Measurements from ENCODE around the gene TXNL4A.
"Not testable (repeated sequence)": the region's sequence is repeated elsewhere in the genome, so short reads cannot be mapped to it uniquely, and the experiment has no call there.

Gene TXNL4A

GRCh38 chr18:79960921-79961526 lies 27.3 kb downstream of the TXNL4A start:
- Histone ChIP-seq H3K27me3 (no peaks in the 10 kb centered on the region), H3K4me2 (no peak overlapping the region), H3K36me3 (no peaks in the 10 kb centered on the region), H3K4me3 (no peak overlapping the region), H3K9ac (no peak overlapping the region), H3K27ac (no peak overlapping the region), H3K9me3 (no peaks in the 10 kb centered on the region), H4K20me1 (peaks cover 28% of the 10 kb centered on the region), H3K4me1 (peaks cover 40% of the 10 kb centered on the region)
- TF ChIP-seq Cebpa-rat (IDR thresholded peaks at IDR 0.05), result no peak

DNA sequence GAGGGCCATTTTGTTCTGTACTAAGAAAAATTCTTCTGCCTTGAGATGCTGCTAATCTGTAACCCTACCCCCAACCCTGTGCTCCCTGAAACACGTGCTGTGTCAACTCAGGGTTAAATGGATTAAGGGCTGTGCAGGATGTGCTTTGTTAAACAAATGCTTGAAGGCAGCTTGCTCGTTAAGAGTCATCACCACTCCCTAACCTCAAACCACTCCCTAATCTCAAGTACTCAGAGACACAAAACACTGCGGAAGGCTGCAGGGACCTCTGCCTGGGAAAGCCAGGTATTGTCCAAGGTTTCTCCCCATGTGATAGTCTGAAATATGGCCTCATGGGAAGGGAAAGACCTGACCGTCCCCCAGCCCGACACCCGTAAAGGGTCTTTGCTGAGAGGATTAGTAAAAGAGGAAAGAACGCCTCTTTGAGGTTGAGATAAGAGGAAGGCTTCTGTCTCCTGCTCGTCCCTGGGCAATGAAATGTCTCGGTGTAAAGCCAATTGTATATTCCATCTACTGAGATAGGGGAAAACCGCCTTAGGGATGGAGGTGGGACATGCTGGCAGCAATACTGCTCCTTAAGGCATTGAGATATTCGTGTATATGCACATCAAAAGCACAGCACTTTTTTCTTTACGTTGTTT lies 28.1 kb downstream of the TXNL4A start:
- H3K36me3 ChIP-seq, H3K9me3 ChIP-seq, H3K4me2 ChIP-seq, H3K27me3 ChIP-seq, H3K9ac ChIP-seq, H3K4me3 ChIP-seq, H3K27ac ChIP-seq: not testable (repeated sequence)
- peaks cover 36% of the 10 kb centered on the region for H3K4me1 ChIP-seq
- H4K20me1 ChIP-seq, result peaks cover 23% of the 10 kb centered on the region

GRCh38 chr18:79958981-79959380 lies 29.4 kb downstream of the TXNL4A start:
- TF ChIP-seq Cebpa-rat (IDR thresholded peaks at IDR 0.05), result no peak
- no peaks in the 10 kb centered on the region for H3K27me3 ChIP-seq
- no peak overlapping the region for H3K4me2 ChIP-seq
- H3K9me3 ChIP-seq, result no peaks in the 10 kb centered on the region
- peaks cover 13% of the 10 kb centered on the region for H4K20me1 ChIP-seq
- no peaks in the 10 kb centered on the region for H3K36me3 ChIP-seq
- no peak overlapping the region for H3K4me3 ChIP-seq
- peaks cover 23% of the 10 kb centered on the region for H3K4me1 ChIP-seq
- H3K27ac ChIP-seq, result no peak overlapping the region
- H3K9ac ChIP-seq, result no peak overlapping the region

DNA sequence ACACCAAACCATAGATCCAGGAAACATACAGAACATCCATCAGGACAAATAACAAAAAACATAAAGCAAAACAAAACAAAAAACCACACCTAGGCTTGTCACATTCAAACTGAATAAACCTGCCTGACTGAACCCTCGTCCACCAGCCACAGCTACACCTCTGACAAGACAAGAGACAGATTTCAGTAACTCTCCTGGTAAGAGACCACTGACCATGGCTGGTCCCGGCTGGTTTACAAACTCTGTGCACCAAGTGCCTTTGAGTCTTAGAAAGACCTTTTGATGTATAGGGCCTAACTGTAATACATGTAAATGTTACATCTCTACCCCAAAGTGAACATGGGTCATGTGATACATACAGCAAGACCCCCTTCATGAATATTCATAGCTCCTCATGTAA lies 32.1 kb downstream of the TXNL4A start:
- H3K27ac ChIP-seq, result no peak overlapping the region
- H3K27me3 ChIP-seq, result no peaks in the 10 kb centered on the region
- H3K36me3 ChIP-seq, result no peaks in the 10 kb centered on the region
- TF ChIP-seq Cebpa-rat (IDR thresholded peaks at IDR 0.05), result no peak
- no peaks in the 10 kb centered on the region for H3K9me3 ChIP-seq
- H3K4me3 ChIP-seq, result no peak overlapping the region
- no peaks in the 10 kb centered on the region for H4K20me1 ChIP-seq
- 0 out of 2 replicates have a peak, but pooled peaks cover 3% of the 10 kb centered on the region for H3K4me1 ChIP-seq
- H3K4me2 ChIP-seq, result no peak overlapping the region
- no peak overlapping the region for H3K9ac ChIP-seq

DNA sequence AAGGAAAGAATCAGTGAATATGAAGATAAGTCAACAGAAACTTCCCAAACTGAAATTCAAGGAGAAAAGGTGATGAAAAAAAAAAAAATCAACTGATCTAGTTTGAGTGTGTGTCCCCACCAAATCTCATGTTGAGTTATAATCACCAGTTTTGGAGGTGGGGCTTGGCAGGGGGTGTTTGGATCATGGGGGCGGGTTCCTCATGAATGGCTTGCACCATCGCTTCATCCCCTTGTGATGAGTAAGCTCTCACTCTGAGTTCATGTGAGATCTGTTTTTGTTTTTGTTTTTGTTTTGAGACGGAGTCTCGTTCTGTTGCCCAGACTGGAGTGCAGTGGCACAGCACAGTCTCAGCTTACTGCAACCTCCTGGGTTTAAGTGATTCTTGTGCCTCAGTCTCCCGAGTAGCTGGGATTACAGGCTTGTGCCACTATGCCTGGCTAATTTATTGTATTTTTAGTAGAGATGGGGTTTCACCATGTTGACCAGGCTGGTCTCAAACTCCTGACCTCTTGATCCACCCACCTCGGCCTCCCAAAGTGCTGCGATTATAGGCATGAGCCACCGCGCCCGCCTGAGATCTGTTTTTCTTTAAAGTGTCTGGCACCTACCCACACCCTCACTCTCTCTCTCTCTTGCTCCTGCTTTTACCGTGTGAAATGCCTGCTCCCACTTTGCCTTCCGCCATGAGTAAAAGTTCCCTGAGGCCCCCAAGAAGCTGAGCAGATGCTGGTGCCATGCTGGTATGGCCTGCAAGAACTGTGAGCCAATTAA lies 32.9 kb downstream of the TXNL4A start:
- Histone ChIP-seq H3K9me3 (no peaks in the 10 kb centered on the region), H3K9ac (no peak overlapping the region), H3K4me2 (no peak overlapping the region), H3K4me3 (no peak overlapping the region), H3K4me1 (peaks cover 4% of the 10 kb centered on the region; the same call in 1 of the 2 replicates), H3K27me3 (no peaks in the 10 kb centered on the region), H3K36me3 (no peaks in the 10 kb centered on the region), H3K27ac (no peak overlapping the region), H4K20me1 (peaks cover 6% of the 10 kb centered on the region)
- TF ChIP-seq Cebpa-rat (IDR thresholded peaks at IDR 0.05), result no peak

- Histone ChIP-seq H3K4me2 (no peak overlapping the region), H3K9ac (no peak overlapping the region), H3K27me3 (no peaks in the 10 kb centered on the region), H4K20me1 (peaks cover 13% of the 10 kb centered on the region), H3K4me3 (no peak overlapping the region), H3K9me3 (no peaks in the 10 kb centered on the region), H3K27ac (no peak overlapping the region), H3K36me3 (no peaks in the 10 kb centered on the region), H3K4me1 (peaks cover 10% of the 10 kb centered on the region)
- no peak for TF ChIP-seq Cebpa-rat (IDR thresholded peaks at IDR 0.05)
These were observed 33.6 kb downstream of the TXNL4A start for GRCh38 chr18:79954791-79955190.

DNA sequence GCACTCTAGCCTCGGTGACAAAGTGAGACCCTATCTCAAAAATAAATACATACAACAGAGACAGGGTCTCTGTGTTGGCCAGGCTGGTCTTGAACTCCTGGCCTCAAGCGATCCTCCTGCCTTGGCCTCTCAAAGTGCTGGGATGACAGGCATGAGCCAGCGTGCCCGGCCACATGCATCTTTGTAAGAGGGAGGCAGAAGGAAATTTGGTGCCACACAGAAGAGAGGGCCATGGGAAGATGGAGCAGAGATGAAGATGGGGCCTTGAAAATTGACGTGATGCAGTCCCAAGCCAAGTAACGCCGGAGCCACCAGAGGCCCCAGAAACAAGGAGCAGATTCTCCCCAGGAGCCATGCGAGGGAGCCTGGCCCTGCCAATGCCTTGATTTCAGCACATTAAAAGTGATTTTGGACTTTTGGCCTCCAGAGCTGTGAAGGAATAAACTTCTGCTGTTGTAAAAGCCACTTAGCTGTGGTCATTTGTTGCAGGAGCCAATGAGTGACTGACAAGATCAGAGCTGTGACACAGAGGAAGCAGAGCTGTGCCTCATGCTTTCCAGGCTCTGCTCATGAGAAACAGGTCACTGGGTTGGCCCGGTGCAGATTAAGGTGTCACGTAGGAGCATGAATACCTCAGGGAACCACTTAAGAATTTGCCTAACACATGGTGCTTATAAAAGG lies 34.3 kb downstream of the TXNL4A start:
- peaks cover 17% of the 10 kb centered on the region for H3K4me1 ChIP-seq
- peaks cover 20% of the 10 kb centered on the region for H4K20me1 ChIP-seq
- H3K27me3 ChIP-seq, result no peaks in the 10 kb centered on the region
- no peak overlapping the region for H3K27ac ChIP-seq
- no peak for TF ChIP-seq Cebpa-rat (IDR thresholded peaks at IDR 0.05)
- peaks cover 3% of the 10 kb centered on the region for H3K36me3 ChIP-seq
- H3K9me3 ChIP-seq, result no peaks in the 10 kb centered on the region
- no peak overlapping the region for H3K4me2 ChIP-seq
- H3K9ac ChIP-seq, result no peak overlapping the region
- no peak overlapping the region for H3K4me3 ChIP-seq

DNA sequence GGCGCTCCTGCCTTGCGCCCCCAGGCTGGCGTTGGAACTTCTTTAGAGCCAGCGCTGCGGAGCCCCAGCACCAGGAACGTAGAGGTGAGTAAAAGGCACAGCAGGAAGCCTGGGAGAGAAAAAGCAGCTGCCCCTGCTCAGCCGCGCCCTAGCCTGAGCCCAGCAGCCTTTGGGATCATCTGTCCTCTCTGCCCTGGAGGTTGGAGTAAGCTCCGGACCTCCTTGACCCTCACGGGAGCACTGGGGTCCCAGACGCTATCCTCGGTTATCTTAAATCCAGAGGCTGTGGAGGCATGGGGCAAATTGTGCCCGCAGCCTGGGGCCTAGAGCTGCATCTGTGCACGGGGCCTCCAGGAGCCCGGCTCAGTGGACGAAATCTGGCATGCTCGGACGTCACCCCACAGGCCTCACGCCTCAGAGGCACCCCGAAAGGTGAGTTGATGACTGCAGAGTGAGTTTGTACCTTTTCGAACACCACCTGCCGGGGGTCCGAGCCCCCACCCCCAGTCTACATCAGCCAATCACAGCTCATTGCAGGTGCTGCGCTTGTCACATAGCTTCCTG lies 35.3 kb downstream of the TXNL4A start:
- H3K4me2 ChIP-seq, result no peak overlapping the region
- H3K36me3 ChIP-seq, result peaks cover 13% of the 10 kb centered on the region
- no peak overlapping the region for H3K27ac ChIP-seq
- H3K27me3 ChIP-seq, result no peaks in the 10 kb centered on the region
- no peaks in the 10 kb centered on the region for H3K9me3 ChIP-seq
- no peak for TF ChIP-seq Cebpa-rat (IDR thresholded peaks at IDR 0.05)
- H4K20me1 ChIP-seq, result peaks cover 30% of the 10 kb centered on the region
- H3K4me1 ChIP-seq, result peaks cover 27% of the 10 kb centered on the region
- H3K9ac ChIP-seq, result no peak overlapping the region
- no peak overlapping the region for H3K4me3 ChIP-seq

- no peaks in the 10 kb centered on the region for H3K27me3 ChIP-seq
- H3K9me3 ChIP-seq, result no peaks in the 10 kb centered on the region
- peak overlapping the region; percentile 74 for H3K27ac ChIP-seq
- H3K4me2 ChIP-seq, result peak overlapping the region; percentile 99
- H3K36me3 ChIP-seq, result peaks cover 18% of the 10 kb centered on the region
- TF ChIP-seq Cebpa-rat (IDR thresholded peaks at IDR 0.05), result no peak
- peaks cover 35% of the 10 kb centered on the region for H4K20me1 ChIP-seq
- H3K9ac ChIP-seq, result peak overlapping the region; percentile 89
- H3K4me3 ChIP-seq, result peak overlapping the region; percentile 88
- peaks cover 33% of the 10 kb centered on the region for H3K4me1 ChIP-seq
These were observed 35.8 kb downstream of the TXNL4A start for GRCh38 chr18:79952456-79952995.
